SK-N-DZ (cell line): ENCODE results near the gene FOXD1.

Source experiments
- DNase-seq: peaks from one replicate; pipeline ENCODE4 v3.0.0-alpha.2; 2015; ENCODE audit warnings: low spot score

The FOXD1 gene

GRCh38 chr5:73441378-73441777 lies 7.2 kb downstream of the FOXD1 start:
- DNase-seq: no peak

- no peak for DNase-seq
Measured at GRCh38 chr5:73440262-73440661, 8.3 kb downstream of the FOXD1 start.

DNA sequence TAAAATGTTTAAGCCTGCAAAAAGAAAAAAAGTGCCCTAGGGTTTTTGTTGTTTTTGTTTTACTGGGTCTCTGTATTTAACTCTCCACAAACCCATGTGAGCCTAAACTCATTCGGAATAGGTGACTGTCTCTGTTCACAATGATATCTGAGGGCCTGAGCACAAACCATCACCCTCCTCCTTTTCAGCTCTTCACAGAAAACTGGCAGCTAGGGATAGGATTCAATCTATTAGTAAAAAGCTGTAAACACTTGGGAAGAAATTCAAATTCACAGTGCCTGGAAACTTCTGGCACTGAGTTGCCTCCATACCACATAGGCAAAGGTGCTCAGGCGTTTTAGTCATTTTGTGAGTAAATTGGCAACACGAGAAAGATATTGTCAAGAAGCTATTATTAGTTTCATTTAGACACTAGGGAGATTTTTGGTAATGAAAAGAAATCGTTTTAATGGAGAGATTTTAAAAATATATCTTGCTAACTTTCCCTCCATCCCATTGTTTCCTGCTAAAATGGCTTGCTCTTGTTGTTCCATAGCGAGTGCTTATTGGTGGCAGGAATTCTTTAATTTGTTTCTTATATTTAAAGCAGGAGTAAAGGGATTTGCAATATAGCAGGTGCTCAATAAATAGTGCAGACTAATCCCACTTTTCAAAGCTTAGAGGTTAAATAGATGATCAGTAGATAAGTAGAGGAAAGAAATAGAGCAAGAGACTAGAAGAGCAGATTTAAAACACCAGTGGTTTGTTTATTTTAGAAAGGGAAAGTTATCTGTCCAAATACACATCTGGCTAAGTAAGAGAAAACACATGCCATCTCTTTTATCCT lies 9.7 kb downstream of the FOXD1 start:
- DNase-seq: no peak

- DNase-seq: no peak
Measured at GRCh38 chr5:73437777-73438644, 10.6 kb downstream of the FOXD1 start.

GRCh38 chr5:73437101-73437776 lies 11.3 kb downstream of the FOXD1 start:
- DNase-seq: no peak

DNA sequence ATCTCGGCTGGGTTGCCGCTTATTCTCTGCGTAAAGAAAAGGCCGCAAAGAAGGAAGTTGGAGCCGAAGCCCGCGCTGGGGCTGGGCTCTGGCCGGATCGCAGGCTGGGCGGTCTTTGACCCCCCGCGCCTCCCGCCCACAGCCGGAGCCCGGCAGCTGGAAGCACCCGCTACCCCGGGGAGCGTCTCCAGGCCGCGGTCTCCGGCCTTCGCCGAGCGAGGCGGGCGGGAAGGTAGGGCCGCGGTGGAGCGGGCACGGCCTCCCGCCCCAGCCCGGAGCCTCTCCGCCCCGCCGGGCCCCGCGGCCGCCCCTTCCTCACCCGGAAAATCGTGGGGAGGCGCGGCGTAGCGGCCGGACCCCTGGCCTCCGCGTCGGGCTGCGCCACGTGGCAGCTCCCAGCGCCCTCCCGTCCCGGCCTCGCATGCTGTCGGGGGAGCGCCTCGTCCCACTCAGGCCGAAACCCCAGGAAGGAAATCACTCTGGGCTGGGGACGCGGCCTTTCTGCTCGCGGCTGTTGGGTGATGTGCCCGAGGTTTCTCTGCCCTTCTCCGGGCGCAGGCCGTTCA lies 12.0 kb downstream of the FOXD1 start:
- no peak for DNase-seq

DNA sequence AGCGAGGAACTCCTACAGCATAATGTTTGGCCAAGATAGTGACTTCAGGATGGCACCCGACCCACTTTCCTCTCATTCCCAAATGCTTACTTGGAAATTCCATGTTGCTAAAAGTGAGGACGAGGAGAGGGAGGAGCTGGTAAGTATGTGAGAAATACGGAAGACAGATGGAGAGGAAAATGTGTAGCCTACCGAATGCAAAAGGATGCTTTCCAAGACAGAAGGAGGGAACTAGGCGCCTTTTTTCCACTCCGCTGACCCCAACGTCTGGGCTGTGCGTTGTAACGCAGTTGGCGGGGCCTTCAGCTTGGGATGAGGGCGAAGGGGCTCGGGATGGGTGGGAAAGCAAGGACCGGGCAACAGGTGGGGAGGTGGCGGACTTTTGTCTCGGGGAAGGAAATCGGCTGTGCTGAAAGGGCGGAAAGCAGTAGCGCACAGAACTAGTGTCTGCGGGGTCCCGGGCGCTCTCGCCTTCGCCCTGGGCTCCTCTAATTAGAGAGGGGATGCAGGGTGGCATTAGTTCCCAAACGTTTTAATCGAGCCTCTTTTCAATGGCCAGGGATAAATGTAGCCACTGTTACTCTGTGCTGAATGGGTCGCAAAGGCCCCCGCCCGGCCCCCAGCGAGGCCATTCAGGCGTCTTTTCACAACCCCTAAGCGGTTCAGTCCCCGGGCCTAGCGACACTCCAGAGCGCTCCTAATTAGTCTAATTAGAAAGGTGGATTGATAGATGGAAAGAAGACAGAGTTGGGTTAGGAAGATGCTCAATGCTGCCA lies 12.6 kb downstream of the FOXD1 start:
- no peak for DNase-seq

- DNase-seq: no peak
Measured at GRCh38 chr5:73434907-73435306, 13.7 kb downstream of the FOXD1 start.

- no peak for DNase-seq
Measured at GRCh38 chr5:73434461-73434860, 14.1 kb downstream of the FOXD1 start.

DNA sequence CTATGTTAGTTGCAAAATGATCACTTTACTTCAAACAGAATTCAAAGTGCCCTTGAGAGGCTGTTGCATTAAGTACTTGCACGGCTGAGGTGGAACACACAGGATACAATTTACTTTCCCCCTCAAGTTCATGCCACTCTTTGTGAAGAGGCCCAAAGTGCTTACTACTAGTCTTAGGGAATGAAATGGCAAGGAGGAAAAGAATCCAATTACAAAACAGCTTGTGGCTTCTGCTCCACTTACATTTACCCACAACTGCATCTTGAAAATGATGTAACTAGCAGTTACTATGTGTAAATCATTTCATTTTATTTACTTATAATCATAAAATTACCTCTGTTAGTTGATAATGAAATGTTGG lies 14.6 kb downstream of the FOXD1 start:
- DNase-seq: no peak

DNA sequence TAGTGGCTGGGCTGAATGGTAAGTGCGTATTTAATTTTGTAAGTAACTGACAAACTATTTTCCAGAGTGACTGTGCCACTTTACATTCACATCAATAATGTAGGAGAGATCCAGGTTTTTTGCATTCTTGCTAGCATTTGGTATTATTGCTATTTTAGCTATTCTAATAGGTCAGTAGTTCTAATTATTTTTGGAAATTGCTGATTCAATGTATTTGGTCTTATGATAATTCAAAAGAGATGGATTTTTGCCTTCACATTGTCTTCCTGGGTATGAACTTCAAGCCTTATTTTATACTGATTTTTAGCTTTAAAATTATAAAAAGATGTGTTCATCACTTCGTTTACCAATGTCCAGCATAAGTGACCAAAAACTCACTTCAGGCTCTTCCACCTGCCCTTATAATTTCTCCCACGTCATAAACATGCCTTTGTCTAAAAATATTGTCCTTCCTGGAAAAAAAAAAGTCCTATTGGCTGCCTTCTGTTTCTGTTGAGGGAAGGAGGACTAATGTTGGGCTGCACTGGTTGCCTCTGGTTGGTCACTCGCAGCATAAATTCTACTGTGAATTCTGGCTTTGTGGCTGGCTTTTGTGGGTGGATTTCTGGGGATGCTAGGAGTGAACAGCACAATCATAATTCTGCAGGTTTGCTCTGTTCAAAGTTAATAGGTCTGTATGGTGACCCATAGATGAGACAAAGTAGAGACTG lies 15.2 kb downstream of the FOXD1 start:
- no peak for DNase-seq

DNA sequence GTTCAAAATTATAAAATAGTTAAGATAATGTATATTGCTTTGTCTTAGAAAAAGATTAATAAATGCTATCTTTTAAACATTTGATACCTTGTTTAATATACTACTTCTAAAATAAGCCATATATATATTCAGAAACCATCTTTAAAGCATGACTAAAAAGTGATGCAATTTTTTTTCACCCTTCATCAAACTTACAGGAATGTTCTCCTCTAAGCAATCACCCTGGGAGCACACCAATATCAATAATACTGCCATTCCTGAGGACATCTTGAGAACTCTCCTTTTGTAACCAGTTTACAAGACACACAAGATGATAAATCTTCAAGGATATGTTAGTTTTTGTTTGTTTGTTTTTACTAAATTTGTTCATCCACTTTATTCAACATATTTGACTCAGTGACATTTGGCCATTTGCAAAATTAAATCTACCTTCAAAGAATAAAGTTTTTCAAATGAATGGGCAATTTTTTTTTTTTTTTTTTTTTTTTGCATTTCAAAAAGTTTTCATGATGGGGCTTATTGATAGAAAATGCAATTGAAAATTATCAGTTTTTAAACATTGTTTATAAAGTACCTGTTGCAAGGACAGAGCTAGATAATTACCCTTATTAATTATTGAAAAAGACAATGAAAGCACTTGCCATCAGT lies 17.2 kb downstream of the FOXD1 start:
- DNase-seq: no peak

GRCh38 chr5:73426034-73426433 lies 22.5 kb downstream of the FOXD1 start:
- no peak for DNase-seq

DNA sequence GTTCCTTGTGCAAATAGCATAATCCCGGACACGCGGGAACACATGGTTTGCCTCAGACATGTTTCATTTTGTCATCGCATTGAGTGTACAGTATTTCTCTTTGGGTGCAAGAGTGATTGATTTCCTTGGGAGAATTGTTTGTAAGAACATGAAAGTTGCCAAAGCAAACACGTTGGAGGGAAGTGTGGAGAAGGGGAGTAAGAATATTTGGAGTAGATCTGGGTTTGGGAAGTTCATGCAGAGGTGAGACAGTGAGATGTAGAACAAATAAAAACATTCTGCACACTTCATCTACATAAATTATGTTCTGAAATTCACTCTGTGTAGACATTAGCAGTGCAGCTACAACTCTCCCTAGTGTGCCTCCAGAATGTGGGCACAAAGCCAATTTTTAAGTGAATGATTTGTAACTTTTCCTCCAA lies 24.0 kb downstream of the FOXD1 start:
- no peak for DNase-seq

GRCh38 chr5:73422164-73422563 lies 26.4 kb downstream of the FOXD1 start:
- DNase-seq: no peak

DNA sequence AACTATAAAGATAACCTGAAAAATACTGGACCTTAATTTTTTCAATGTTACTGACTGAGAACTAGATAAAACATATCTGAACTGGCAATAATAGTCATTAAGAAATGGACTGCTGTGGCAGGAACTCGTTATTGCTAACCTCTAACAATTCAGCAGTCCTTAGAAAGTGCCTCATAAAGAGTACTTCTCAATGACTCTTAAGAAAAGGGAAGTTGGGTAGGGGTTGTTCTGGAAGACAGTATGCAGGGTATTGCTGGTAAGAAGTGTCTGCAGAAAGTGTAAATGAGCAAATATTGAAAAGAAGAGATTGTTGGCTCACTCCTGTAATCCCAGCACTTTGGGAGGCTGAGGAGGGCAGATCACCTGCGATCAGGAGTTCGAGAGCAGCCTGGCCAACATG lies 27.9 kb downstream of the FOXD1 start:
- no peak for DNase-seq

GRCh38 chr5:73419465-73420390 lies 28.8 kb downstream of the FOXD1 start:
- peak; percentile 56 for DNase-seq

DNA sequence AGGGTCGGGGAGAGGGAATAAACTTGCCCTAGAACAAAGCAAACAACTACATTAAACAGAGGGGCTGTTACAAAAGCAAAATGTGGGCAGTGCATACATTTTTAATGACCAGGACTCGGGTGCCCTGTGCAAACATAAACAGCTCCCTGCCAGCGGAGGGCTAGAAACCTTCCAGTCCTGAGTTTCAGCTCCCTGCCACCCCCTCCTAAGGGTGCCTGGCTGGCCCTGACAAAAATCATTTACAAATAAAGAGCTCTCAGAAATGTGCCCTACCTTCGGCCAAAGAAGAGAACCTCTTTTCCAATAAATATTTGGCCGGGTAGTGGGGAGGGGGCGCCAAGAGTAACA lies 29.5 kb downstream of the FOXD1 start:
- DNase-seq: no peak

GRCh38 chr5:73418244-73418691 lies 30.3 kb downstream of the FOXD1 start:
- no peak for DNase-seq
